ENCODE results near the gene MTIF3.

- TF ChIP-seq EZH2 (IDR thresholded peaks at IDR 0.05; ENCODE audit: insufficient read depth, poor library complexity, severe bottlenecking) (no peak), EZH2phosphoT487 (IDR thresholded peaks at IDR 0.05; ENCODE audit: insufficient read depth, low read depth) (no peak)
Observed at GRCh38 chr13:27411341-27411740, 39.0 kb downstream of the MTIF3 start.
